Measurements from ENCODE around the gene MXD4.

DNA sequence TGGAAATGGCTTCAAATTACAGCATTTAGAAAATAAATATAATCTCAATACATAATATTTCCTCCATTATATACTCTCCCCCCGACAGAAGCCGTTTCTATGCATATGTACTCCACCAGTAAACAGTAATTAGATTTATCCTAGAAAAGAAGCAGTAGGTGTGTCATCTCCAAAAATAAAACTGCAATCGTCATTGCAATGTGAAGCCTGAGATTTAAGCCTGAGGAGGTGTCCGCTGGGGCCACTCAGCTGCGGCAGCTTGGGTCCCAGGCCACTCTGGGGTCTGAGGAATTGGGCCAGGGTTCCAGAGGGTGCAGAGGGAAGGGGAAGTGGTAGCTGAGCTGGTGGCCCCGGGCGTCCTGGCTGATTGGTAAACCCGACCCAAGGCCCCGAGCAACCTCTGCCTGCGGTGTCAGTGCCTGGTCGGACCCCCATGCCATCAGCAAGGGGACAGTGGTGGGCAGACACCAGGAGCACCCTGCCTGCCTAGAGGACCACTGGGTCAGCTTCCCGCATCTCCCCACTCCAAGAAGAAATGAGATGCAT, 7.8 kb upstream of the MXD4 start:
- TF ChIP-seq, protein P1, sequence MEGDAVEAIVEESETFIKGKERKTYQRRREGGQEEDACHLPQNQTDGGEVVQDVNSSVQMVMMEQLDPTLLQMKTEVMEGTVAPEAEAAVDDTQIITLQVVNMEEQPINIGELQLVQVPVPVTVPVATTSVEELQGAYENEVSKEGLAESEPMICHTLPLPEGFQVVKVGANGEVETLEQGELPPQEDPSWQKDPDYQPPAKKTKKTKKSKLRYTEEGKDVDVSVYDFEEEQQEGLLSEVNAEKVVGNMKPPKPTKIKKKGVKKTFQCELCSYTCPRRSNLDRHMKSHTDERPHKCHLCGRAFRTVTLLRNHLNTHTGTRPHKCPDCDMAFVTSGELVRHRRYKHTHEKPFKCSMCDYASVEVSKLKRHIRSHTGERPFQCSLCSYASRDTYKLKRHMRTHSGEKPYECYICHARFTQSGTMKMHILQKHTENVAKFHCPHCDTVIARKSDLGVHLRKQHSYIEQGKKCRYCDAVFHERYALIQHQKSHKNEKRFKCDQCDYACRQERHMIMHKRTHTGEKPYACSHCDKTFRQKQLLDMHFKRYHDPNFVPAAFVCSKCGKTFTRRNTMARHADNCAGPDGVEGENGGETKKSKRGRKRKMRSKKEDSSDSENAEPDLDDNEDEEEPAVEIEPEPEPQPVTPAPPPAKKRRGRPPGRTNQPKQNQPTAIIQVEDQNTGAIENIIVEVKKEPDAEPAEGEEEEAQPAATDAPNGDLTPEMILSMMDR (IDR thresholded peaks at IDR 0.05; ENCODE audit: low read length): no peak
- TF ChIP-seq EZH2phosphoT487 (IDR thresholded peaks at IDR 0.05; ENCODE audit: low read length): no peak
- no peak for TF ChIP-seq EZH2 (optimal IDR thresholded peaks at IDR 0.05; ENCODE audit: low read depth, low read length)

Measured in MM.1S (cell line).